Endothelial cell of umbilical vein (primary cell): ENCODE results near the gene RASSF5. TPM values are rescaled to one million over a fixed set of nuclear protein-coding genes. Genes with fewer than 3 reads are reported as not detected.

ENCODE experiments used
- BruUV-seq: library from RNA; stranded (reverse); fragments of 400-500 nt; replicated peaks from 2 replicates; lab custom pipeline; 2021; lab: Mats Ljungman, UMichigan
- CTCF ChIA-PET: fragments of 300-600, 350-600 bp; sonication (Branson Sonifier 250); formaldehyde crosslinking; loops from one replicate; lab custom pipeline; 2021; ENCODE audit warnings: antibody characterized with exemption, inconsistent platforms; lab: Charles Lee
- POLR2A ChIA-PET: fragments of 300-600, 350-600 bp; sonication (Branson Sonifier 250); formaldehyde crosslinking; loops from one replicate; lab custom pipeline; 2021; ENCODE audit warnings: antibody characterized with exemption, inconsistent platforms; lab: Charles Lee
- DNase-seq: peaks from one replicate; pipeline ENCODE4 v3.0.0-alpha.2; 2011; ENCODE audit warnings: low read depth, low spot score
- FAIRE-seq: peaks from 2 replicates; lab custom pipeline; 2011; peaks lifted over from hg19 to GRCh38; lab: Jason Lieb, UNC
- H2AFZ ChIP-seq: 2 replicates; pipeline ENCODE4 v1.6.0; 2012; ENCODE audit warnings: low read depth, low read length, control low read depth, inconsistent platforms
- H3K27ac ChIP-seq: 2 replicates; pipeline ENCODE4 v1.5.1; 2011; ENCODE audit warnings: low read depth, mild to moderate bottlenecking, control low read depth, low read length, moderate library complexity; ENCODE audit not compliant: insufficient read depth
- H3K27me3 ChIP-seq, 2 experiments: 2 replicates each; pipeline versions ENCODE4 v1.6.0 to v1.6.1; 2011; ENCODE audit warnings: low read length in 2 of 2, mixed read lengths in 1 of 2; ENCODE audit not compliant: control insufficient read depth in 2 of 2, insufficient read depth in 2 of 2
- H3K36me3 ChIP-seq, 2 experiments: 2 replicates in 1 of 2; 3 replicates in 1 of 2; pipeline ENCODE4 v1.5.1; 2011; ENCODE audit warnings: low read length in 2 of 2, mild to moderate bottlenecking in 1 of 2, moderate library complexity in 1 of 2; ENCODE audit not compliant: control insufficient read depth in 2 of 2, insufficient read depth in 2 of 2; ENCODE audit errors: extremely low read depth in 1 of 2
- H3K4me1 ChIP-seq: 3 replicates; pipeline ENCODE4 v1.5.1; 2011; ENCODE audit warnings: mild to moderate bottlenecking, low read length; ENCODE audit not compliant: control insufficient read depth, insufficient read depth; ENCODE audit errors: extremely low read depth
- H3K4me2 ChIP-seq: 2 replicates; pipeline ENCODE4 v1.6.1; 2011; ENCODE audit warnings: low read length, control low read depth, mixed read lengths; ENCODE audit not compliant: insufficient read depth
- H3K4me3 ChIP-seq, 3 experiments: fragments of 200-600 bp in 1 of 3; sonication (generic), shearing (Covaris generic) in 1 of 3; replicated peaks in 1 of 3; 2 replicates each; pipeline ENCODE4 v1.5.1; 2011 to 2016; ENCODE audit warnings: control low read depth in 3 of 3, low read length in 3 of 3, mild to moderate bottlenecking in 2 of 3, inconsistent platforms in 1 of 3, low read depth in 1 of 3, moderate library complexity in 1 of 3; ENCODE audit not compliant: insufficient read depth in 1 of 3
- H3K79me2 ChIP-seq: 2 replicates; pipeline ENCODE4 v1.6.0; 2012; ENCODE audit warnings: low read length, inconsistent platforms; ENCODE audit not compliant: control insufficient read depth, insufficient read depth
- H3K9ac ChIP-seq: replicated peaks from 2 replicates; pipeline ENCODE3; 2011; ENCODE audit warnings: low read length, control low read depth; ENCODE audit not compliant: insufficient read depth; ENCODE audit errors: extremely low read depth
- H3K9me1 ChIP-seq: replicated peaks from 3 replicates; pipeline ENCODE4 v1.6.0; 2011; ENCODE audit warnings: mild to moderate bottlenecking, low read length; ENCODE audit not compliant: control insufficient read depth, insufficient read depth; ENCODE audit errors: extremely low read depth
- H3K9me3 ChIP-seq: replicated peaks from 2 replicates; pipeline ENCODE4 v1.5.1; 2012; ENCODE audit warnings: low read length, inconsistent platforms; ENCODE audit not compliant: control insufficient read depth, insufficient read depth
- H4K20me1 ChIP-seq: replicated peaks from 2 replicates; pipeline ENCODE3; 2011; ENCODE audit warnings: mild to moderate bottlenecking, low read length; ENCODE audit not compliant: control insufficient read depth, insufficient read depth; ENCODE audit errors: extremely low read depth
- EZH2 ChIP-seq: IDR thresholded peaks from 2 replicates; pipeline ENCODE4 v1.6.1; 2012; ENCODE audit warnings: borderline replicate concordance, low read depth, mild to moderate bottlenecking, moderate library complexity, low read length, inconsistent platforms; ENCODE audit not compliant: severe bottlenecking
- FOS ChIP-seq: IDR thresholded peaks from 2 replicates; pipeline ENCODE4 v1.6.1; 2011; ENCODE audit warnings: mild to moderate bottlenecking, low read length, moderate library complexity, borderline replicate concordance; ENCODE audit not compliant: insufficient read depth
- GATA2 ChIP-seq: IDR thresholded peaks from 2 replicates; pipeline ENCODE4 v1.7.0; 2011; ENCODE audit warnings: low read depth, mild to moderate bottlenecking, moderate library complexity, mixed read lengths, low read length; ENCODE audit not compliant: insufficient read length, insufficient read depth
- JUN ChIP-seq: IDR thresholded peaks from 2 replicates; pipeline ENCODE4 v1.6.1; 2011; ENCODE audit warnings: borderline replicate concordance, low read depth; ENCODE audit not compliant: insufficient read length, insufficient read depth
- MYC ChIP-seq: IDR thresholded peaks from one replicate; pipeline ENCODE4 v1.6.1; 2011; ENCODE audit warnings: mild to moderate bottlenecking, low read depth, low read length
- POLR2A ChIP-seq: IDR thresholded peaks from 2 replicates; pipeline ENCODE4 v1.6.1; 2012; ENCODE audit warnings: low read depth, mild to moderate bottlenecking, control low read depth, low read length
- POLR2AphosphoS5 ChIP-seq: IDR thresholded peaks from 2 replicates; pipeline ENCODE4 v1.6.1; 2012; ENCODE audit warnings: low read depth, mild to moderate bottlenecking, control low read depth, low read length, moderate library complexity; ENCODE audit not compliant: insufficient read depth
- dilution Hi-C: fragments of 300-500 bp; cut with MboI; formaldehyde crosslinking; loops from one replicate; pipeline ENCODE4 v1.15.0; 2019; ENCODE audit warnings: low sequenced_read_pairs; ENCODE audit not compliant: extremely low pct_ligation_motif_present
- intact Hi-C: fragments of 100-400 bp; cut with micrococcal nuclease; formaldehyde crosslinking; loops from one replicate; pipeline ENCODE4 v1.10.0; 2022
- polyA plus RNA-seq, 4 experiments: library from polyadenylated mRNA; depleted of rRNA in 3 of 4; stranded (reverse) in 3 of 4; unstranded in 1 of 4; fragments of >200 nt; gene quantifications; 2 replicates each; pipeline versions ENCODE4 v1.2.1 to v1.2.3, GENCODE V29; 2011 to 2012; ENCODE audit warnings: missing spikeins in 1 of 4
- total RNA-seq: library from RNA; stranded (reverse); gene quantifications from 2 replicates; pipeline ENCODE4 v1.2.3, GENCODE V29; 2021
- TF ChIP-seq, protein P1 (sequence below), 2 donors: IDR thresholded peaks; 1 replicate in 1 of 2; 2 replicates in 1 of 2; pipeline ENCODE4 v1.5.1; 2011; ENCODE audit warnings: low read length in 2 of 2, mild to moderate bottlenecking in 2 of 2, moderate library complexity in 2 of 2, control low read depth in 1 of 2, inconsistent platforms in 1 of 2, low read depth in 1 of 2; ENCODE audit not compliant: insufficient read depth in 1 of 2; ENCODE audit errors: extremely low read depth in 1 of 2
- TF ChIP-seq, protein P2 (sequence below): IDR thresholded peaks from 2 replicates; pipeline ENCODE4 v1.6.1; 2011; ENCODE audit not compliant: insufficient read depth, insufficient read length

The RASSF5 gene
- total and polyA plus RNA-seq, 2 donors (not counting 3 experiments of a cell fraction or from before 2014, with no cell fraction given): 0.23 to 0.60 TPM

DNA sequence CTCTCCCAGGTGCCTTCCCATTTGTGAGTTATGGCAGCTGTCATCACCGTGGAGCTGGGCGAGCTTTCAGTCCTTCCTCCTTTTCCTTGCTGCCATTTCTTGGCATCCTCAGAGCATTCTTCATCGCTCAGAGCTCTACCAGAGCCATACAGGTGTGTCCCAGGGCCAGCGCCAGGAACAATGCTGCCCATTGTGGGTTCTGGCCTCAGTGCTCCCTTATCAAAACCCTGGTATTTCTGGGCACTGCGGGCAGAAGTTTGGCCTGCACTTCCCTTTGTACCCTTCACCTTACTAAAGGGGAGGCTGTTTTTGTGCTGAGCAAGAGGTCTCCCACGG is 28.5 kb downstream of the RASSF5 start:
- dilution Hi-C loops (no loop called here), intact Hi-C loops (no loop called here)
- no peak for TF ChIP-seq MYC
- TF ChIP-seq, protein P1, sequence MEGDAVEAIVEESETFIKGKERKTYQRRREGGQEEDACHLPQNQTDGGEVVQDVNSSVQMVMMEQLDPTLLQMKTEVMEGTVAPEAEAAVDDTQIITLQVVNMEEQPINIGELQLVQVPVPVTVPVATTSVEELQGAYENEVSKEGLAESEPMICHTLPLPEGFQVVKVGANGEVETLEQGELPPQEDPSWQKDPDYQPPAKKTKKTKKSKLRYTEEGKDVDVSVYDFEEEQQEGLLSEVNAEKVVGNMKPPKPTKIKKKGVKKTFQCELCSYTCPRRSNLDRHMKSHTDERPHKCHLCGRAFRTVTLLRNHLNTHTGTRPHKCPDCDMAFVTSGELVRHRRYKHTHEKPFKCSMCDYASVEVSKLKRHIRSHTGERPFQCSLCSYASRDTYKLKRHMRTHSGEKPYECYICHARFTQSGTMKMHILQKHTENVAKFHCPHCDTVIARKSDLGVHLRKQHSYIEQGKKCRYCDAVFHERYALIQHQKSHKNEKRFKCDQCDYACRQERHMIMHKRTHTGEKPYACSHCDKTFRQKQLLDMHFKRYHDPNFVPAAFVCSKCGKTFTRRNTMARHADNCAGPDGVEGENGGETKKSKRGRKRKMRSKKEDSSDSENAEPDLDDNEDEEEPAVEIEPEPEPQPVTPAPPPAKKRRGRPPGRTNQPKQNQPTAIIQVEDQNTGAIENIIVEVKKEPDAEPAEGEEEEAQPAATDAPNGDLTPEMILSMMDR (IDR thresholded peaks at IDR 0.05; ENCODE audit: extremely low read depth in 1 of 2, insufficient read depth in 1 of 2, low read depth in 1 of 2, low read length in 2 of 2): no peak
- no peak for TF ChIP-seq GATA2
- no peak for TF ChIP-seq EZH2
- TF ChIP-seq POLR2AphosphoS5: no peak
- TF ChIP-seq, protein P2, sequence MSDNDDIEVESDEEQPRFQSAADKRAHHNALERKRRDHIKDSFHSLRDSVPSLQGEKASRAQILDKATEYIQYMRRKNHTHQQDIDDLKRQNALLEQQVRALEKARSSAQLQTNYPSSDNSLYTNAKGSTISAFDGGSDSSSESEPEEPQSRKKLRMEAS: no peak
- no peak for TF ChIP-seq JUN
- no peak for TF ChIP-seq POLR2A
- TF ChIP-seq FOS: no peak
- ChIA-PET POLR2A (no interaction called here), CTCF (interaction anchor here (0.8 to 3.3 kb wide), 5 partner anchors 9 to 57 kb away, joined by 3 to 16 read pairs (median 7); no protein-coding TSS in a partner anchor)
- H3K4me2 ChIP-seq: no peak overlapping the region
- H3K4me3 ChIP-seq: no peak overlapping the region
- H3K36me3 ChIP-seq: no peaks in the 10 kb centered on the region
- DNase-seq (no peak), FAIRE-seq (no peak)
- H3K9ac ChIP-seq: no peak overlapping the region
- H3K79me2 ChIP-seq: no peaks in the 10 kb centered on the region
- peaks cover 0 to 16% of the 10 kb centered on the region in 2 experiments for H3K27me3 ChIP-seq
- no peaks in the 10 kb centered on the region for H3K9me1 ChIP-seq
- no TSS peak for BruUV-seq
- H3K9me3 ChIP-seq: no peaks in the 10 kb centered on the region
- no peak overlapping the region for H3K27ac ChIP-seq
- no peaks in the 10 kb centered on the region for H3K4me1 ChIP-seq
- H4K20me1 ChIP-seq: no peaks in the 10 kb centered on the region
- no peak overlapping the region for H2AFZ ChIP-seq
